GM23338 (cell line): ENCODE data around the gene NFKBIZ. TPM values are rescaled to one million over a fixed set of nuclear protein-coding genes. Genes with fewer than 3 reads are reported as not detected.

Experiments
- ATAC-seq: fragments of 200-7000 bp; cut with Tn5 transposase; 3 replicates; pipeline ENCODE4 v1.9.1; 2020
- DNase-seq: peaks from one replicate; pipeline ENCODE4 v3.0.0-alpha.2; 2015; ENCODE audit warnings: low spot score
- H2AFZ ChIP-seq: fragments of 200-600 bp; sonication (generic); 2 replicates; pipeline ENCODE4 v1.8.0; 2016; ENCODE audit warnings: antibody characterized with exemption, mild to moderate bottlenecking, moderate library complexity
- H3F3A ChIP-seq: fragments of 200-600 bp; sonication (generic); replicated peaks from 2 replicates; pipeline ENCODE4 v1.8.0; 2017; ENCODE audit warnings: antibody characterized with exemption, mixed run types, low read depth
- H3K27ac ChIP-seq: fragments of 200-600 bp; sonication (generic); 2 replicates; pipeline ENCODE4 v1.6.1; 2016; ENCODE audit warnings: low read depth
- H3K27me3 ChIP-seq: fragments of 200-600 bp; sonication (generic); 2 replicates; pipeline ENCODE4 v1.8.0; 2016; ENCODE audit warnings: mild to moderate bottlenecking, mixed run types, moderate library complexity; ENCODE audit not compliant: insufficient read depth
- H3K36me3 ChIP-seq: fragments of 200-600 bp; sonication (generic); 2 replicates; pipeline ENCODE4 v1.8.0; 2016; ENCODE audit warnings: mild to moderate bottlenecking; ENCODE audit not compliant: insufficient read depth
- H3K4me1 ChIP-seq: fragments of 200-600 bp; sonication (generic); 2 replicates; pipeline ENCODE4 v1.8.0; 2016; ENCODE audit warnings: mild to moderate bottlenecking, moderate library complexity; ENCODE audit not compliant: insufficient read depth
- H3K4me2 ChIP-seq: fragments of 200-600 bp; sonication (generic); 2 replicates; pipeline ENCODE4 v1.7.1; 2017; ENCODE audit warnings: mixed run types
- H3K4me3 ChIP-seq: fragments of 200-600 bp; sonication (generic); 2 replicates; pipeline ENCODE4 v1.6.1; 2016; ENCODE audit warnings: mixed run types
- H3K79me2 ChIP-seq: fragments of 200-600 bp; sonication (generic); replicated peaks from 2 replicates; pipeline ENCODE4 v1.8.0; 2017; ENCODE audit warnings: mild to moderate bottlenecking; ENCODE audit not compliant: insufficient read depth
- H3K9me2 ChIP-seq: fragments of 200-600 bp; sonication (generic); 2 replicates; pipeline ENCODE4 v1.8.0; 2017; ENCODE audit not compliant: insufficient read depth
- H4K20me1 ChIP-seq: fragments of 200-600 bp; sonication (generic); replicated peaks from 2 replicates; pipeline ENCODE4 v1.8.0; 2017; ENCODE audit warnings: mild to moderate bottlenecking; ENCODE audit not compliant: insufficient read depth
- H3K27ac Mint-ChIP-seq: 2 replicates; pipeline ENCODE4 v1.8.0; 2020; ENCODE audit warnings: inconsistent platforms, mild to moderate bottlenecking, moderate library complexity, mixed read lengths
- H3K27me3 Mint-ChIP-seq: 3 replicates; pipeline ENCODE4 v1.8.0; 2022; ENCODE audit warnings: low read depth, mild to moderate bottlenecking, moderate library complexity, mixed read lengths, inconsistent platforms; ENCODE audit not compliant: insufficient read depth, poor library complexity
- H3K36me3 Mint-ChIP-seq: 3 replicates; pipeline ENCODE4 v1.8.0; 2021; ENCODE audit warnings: low read depth, mild to moderate bottlenecking, inconsistent platforms, moderate library complexity, mixed read lengths
- H3K4me1 Mint-ChIP-seq: 3 replicates; pipeline ENCODE4 v1.8.0; 2020; ENCODE audit warnings: mild to moderate bottlenecking, inconsistent platforms, mixed read lengths
- H3K4me3 Mint-ChIP-seq: 3 replicates; pipeline ENCODE4 v1.8.0; 2021; ENCODE audit warnings: moderate library complexity, mild to moderate bottlenecking, inconsistent platforms, mixed read lengths
- H3K9me3 Mint-ChIP-seq: 3 replicates; pipeline ENCODE4 v1.8.0; 2020; ENCODE audit warnings: moderate library complexity, mild to moderate bottlenecking, inconsistent platforms, mixed read lengths
- EZH2phosphoT487 ChIP-seq: fragments of 200-600 bp; sonication (generic); IDR thresholded peaks from one replicate; pipeline ENCODE4 v1.8.1; 2018; ENCODE audit warnings: antibody characterized with exemption; ENCODE audit not compliant: unreplicated experiment
- POLR2AphosphoS5 ChIP-seq: IDR thresholded peaks from 2 replicates; pipeline ENCODE4 v1.6.1; 2016; ENCODE audit warnings: antibody characterized with exemption, low read depth
- REST ChIP-seq: IDR thresholded peaks from one replicate; pipeline ENCODE4 v1.6.1; 2018; ENCODE audit warnings: antibody characterized with exemption; ENCODE audit not compliant: unreplicated experiment
- polyA plus RNA-seq: library from polyadenylated mRNA; unstranded; fragments of >200 nt; fragmentation: Nextera tagmentation; extraction: Ambion mirVana; gene quantifications from 2 replicates; pipeline ENCODE4 v1.2.1, GENCODE V29; 2016
- total RNA-seq: library from RNA; depleted of rRNA; stranded (reverse); fragments of >200 nt; shearing (Covaris generic); gene quantifications from 2 replicates; pipeline ENCODE4 v1.2.3, GENCODE V29; 2014
- TF ChIP-seq, protein P1 (sequence below), 2 experiments: fragments of 200-600 bp in 1 of 2; sonication (generic) in 1 of 2; conservative IDR thresholded peaks; 2 replicates each; pipeline versions ENCODE4 v1.5.1 to v1.6.1; 2016 to 2017; ENCODE audit warnings: antibody characterized with exemption in 2 of 2, low read depth in 2 of 2, mild to moderate bottlenecking in 2 of 2, moderate library complexity in 1 of 2
- TF ChIP-seq, protein P2 (sequence below): fragments of 250-450 bp; sonication (Bioruptor Pico); IDR thresholded peaks from 2 replicates; pipeline ENCODE4 v1.5.0; 2020; ENCODE audit warnings: mild to moderate bottlenecking, moderate library complexity

Gene NFKBIZ
- total and polyA plus RNA-seq, 2 experiments from 2014 or later = 14.1 to 18.2 TPM

GRCh38 chr3:101873619-101874018 is 24.3 kb downstream of the NFKBIZ start:
- Histone ChIP-seq H3K27ac (no peak overlapping the region), H3K9me2 (no peaks in the 10 kb centered on the region), H3K36me3 (no peaks in the 10 kb centered on the region), H4K20me1 (no peaks in the 10 kb centered on the region), H3F3A (no peaks in the 10 kb centered on the region), H3K4me1 (no peaks in the 10 kb centered on the region), H3K4me3 (no peak overlapping the region), H2AFZ (no peak overlapping the region), H3K27me3 (no peaks in the 10 kb centered on the region), H3K79me2 (no peaks in the 10 kb centered on the region), H3K4me2 (no peak overlapping the region)
- TF ChIP-seq, protein P1, sequence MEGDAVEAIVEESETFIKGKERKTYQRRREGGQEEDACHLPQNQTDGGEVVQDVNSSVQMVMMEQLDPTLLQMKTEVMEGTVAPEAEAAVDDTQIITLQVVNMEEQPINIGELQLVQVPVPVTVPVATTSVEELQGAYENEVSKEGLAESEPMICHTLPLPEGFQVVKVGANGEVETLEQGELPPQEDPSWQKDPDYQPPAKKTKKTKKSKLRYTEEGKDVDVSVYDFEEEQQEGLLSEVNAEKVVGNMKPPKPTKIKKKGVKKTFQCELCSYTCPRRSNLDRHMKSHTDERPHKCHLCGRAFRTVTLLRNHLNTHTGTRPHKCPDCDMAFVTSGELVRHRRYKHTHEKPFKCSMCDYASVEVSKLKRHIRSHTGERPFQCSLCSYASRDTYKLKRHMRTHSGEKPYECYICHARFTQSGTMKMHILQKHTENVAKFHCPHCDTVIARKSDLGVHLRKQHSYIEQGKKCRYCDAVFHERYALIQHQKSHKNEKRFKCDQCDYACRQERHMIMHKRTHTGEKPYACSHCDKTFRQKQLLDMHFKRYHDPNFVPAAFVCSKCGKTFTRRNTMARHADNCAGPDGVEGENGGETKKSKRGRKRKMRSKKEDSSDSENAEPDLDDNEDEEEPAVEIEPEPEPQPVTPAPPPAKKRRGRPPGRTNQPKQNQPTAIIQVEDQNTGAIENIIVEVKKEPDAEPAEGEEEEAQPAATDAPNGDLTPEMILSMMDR (conservative IDR thresholded peaks at IDR 0.05; ENCODE audit: low read depth in 2 of 2) = no peak
- TF ChIP-seq EZH2phosphoT487 = no peak
- no peak for TF ChIP-seq POLR2AphosphoS5
- TF ChIP-seq, protein P2, sequence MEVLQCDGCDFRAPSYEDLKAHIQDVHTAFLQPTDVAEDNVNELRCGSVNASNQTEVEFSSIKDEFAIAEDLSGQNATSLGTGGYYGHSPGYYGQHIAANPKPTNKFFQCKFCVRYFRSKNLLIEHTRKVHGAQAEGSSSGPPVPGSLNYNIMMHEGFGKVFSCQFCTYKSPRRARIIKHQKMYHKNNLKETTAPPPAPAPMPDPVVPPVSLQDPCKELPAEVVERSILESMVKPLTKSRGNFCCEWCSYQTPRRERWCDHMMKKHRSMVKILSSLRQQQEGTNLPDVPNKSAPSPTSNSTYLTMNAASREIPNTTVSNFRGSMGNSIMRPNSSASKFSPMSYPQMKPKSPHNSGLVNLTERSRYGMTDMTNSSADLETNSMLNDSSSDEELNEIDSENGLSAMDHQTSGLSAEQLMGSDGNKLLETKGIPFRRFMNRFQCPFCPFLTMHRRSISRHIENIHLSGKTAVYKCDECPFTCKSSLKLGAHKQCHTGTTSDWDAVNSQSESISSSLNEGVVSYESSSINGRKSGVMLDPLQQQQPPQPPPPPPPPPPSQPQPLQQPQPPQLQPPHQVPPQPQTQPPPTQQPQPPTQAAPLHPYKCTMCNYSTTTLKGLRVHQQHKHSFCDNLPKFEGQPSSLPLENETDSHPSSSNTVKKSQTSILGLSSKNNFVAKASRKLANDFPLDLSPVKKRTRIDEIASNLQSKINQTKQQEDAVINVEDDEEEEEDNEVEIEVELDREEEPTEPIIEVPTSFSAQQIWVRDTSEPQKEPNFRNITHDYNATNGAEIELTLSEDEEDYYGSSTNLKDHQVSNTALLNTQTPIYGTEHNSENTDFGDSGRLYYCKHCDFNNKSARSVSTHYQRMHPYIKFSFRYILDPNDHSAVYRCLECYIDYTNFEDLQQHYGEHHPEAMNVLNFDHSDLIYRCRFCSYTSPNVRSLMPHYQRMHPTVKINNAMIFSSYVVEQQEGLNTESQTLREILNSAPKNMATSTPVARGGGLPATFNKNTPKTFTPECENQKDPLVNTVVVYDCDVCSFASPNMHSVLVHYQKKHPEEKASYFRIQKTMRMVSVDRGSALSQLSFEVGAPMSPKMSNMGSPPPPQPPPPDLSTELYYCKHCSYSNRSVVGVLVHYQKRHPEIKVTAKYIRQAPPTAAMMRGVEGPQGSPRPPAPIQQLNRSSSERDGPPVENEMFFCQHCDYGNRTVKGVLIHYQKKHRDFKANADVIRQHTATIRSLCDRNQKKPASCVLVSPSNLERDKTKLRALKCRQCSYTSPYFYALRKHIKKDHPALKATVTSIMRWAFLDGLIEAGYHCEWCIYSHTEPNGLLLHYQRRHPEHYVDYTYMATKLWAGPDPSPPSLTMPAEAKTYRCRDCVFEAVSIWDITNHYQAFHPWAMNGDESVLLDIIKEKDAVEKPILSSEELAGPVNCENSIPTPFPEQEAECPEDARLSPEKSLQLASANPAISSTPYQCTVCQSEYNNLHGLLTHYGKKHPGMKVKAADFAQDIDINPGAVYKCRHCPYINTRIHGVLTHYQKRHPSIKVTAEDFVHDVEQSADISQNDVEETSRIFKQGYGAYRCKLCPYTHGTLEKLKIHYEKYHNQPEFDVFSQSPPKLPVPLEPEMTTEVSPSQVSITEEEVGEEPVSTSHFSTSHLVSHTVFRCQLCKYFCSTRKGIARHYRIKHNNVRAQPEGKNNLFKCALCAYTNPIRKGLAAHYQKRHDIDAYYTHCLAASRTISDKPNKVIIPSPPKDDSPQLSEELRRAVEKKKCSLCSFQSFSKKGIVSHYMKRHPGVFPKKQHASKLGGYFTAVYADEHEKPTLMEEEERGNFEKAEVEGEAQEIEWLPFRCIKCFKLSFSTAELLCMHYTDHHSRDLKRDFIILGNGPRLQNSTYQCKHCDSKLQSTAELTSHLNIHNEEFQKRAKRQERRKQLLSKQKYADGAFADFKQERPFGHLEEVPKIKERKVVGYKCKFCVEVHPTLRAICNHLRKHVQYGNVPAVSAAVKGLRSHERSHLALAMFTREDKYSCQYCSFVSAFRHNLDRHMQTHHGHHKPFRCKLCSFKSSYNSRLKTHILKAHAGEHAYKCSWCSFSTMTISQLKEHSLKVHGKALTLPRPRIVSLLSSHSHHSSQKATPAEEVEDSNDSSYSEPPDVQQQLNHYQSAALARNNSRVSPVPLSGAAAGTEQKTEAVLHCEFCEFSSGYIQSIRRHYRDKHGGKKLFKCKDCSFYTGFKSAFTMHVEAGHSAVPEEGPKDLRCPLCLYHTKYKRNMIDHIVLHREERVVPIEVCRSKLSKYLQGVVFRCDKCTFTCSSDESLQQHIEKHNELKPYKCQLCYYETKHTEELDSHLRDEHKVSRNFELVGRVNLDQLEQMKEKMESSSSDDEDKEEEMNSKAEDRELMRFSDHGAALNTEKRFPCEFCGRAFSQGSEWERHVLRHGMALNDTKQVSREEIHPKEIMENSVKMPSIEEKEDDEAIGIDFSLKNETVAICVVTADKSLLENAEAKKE = no peak
- Mint-ChIP-seq H3K27ac (no peak overlapping the region), H3K4me3 (no peak overlapping the region), H3K9me3 (no peaks in the 10 kb centered on the region), H3K4me1 (no peaks in the 10 kb centered on the region), H3K36me3 (no peaks in the 10 kb centered on the region), H3K27me3 (peaks cover 2% of the 10 kb centered on the region)
- ATAC-seq = no peak
- no peak for DNase-seq

DNA sequence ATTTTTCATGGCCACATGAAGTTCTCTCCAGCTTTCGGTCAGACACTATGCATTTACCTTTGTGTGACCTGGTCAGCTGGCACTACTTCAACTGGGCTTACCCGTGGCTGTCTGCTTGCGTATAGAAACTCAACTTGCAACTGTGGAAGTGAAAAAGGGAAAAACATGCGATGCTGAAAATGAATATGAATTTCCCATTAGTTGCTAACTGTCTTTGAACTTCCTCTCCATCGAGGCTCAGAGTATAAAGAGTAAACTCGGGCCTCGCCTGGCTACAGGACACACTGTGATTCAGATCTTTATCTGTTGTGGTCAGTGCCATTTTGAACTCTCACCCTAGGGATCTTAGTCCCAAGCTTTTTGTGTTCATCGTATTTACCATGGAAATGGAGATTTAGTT is 26.8 kb downstream of the NFKBIZ start:
- Histone ChIP-seq H3K27ac (no peak overlapping the region), H3K4me3 (no peak overlapping the region), H3F3A (no peaks in the 10 kb centered on the region), H3K4me2 (no peak overlapping the region), H3K27me3 (no peaks in the 10 kb centered on the region), H3K9me2 (no peaks in the 10 kb centered on the region), H3K79me2 (no peaks in the 10 kb centered on the region), H2AFZ (no peak overlapping the region), H3K36me3 (no peaks in the 10 kb centered on the region), H4K20me1 (no peaks in the 10 kb centered on the region), H3K4me1 (no peaks in the 10 kb centered on the region)
- Mint-ChIP-seq H3K27me3 (no peaks in the 10 kb centered on the region), H3K4me1 (no peaks in the 10 kb centered on the region; the same call in 2 of the 3 replicates), H3K4me3 (no peak overlapping the region), H3K36me3 (no peaks in the 10 kb centered on the region), H3K27ac (no peak overlapping the region), H3K9me3 (no peaks in the 10 kb centered on the region)
- DNase-seq = no peak
- no peak for ATAC-seq
- no peak for TF ChIP-seq REST
